ENCODE data around the gene APOBEC3B. TPM values are rescaled to one million over a fixed set of nuclear protein-coding genes. Genes with fewer than 3 reads are reported as not detected.
"Not testable (repeated sequence)": the region's sequence is repeated elsewhere in the genome, so short reads cannot be mapped to it uniquely, and the experiment has no call there.

Gene APOBEC3B
- total and polyA plus RNA-seq, 3 experiments from 2014 or later = 0.55 to 7.3 (median 6.7) TPM

DNA sequence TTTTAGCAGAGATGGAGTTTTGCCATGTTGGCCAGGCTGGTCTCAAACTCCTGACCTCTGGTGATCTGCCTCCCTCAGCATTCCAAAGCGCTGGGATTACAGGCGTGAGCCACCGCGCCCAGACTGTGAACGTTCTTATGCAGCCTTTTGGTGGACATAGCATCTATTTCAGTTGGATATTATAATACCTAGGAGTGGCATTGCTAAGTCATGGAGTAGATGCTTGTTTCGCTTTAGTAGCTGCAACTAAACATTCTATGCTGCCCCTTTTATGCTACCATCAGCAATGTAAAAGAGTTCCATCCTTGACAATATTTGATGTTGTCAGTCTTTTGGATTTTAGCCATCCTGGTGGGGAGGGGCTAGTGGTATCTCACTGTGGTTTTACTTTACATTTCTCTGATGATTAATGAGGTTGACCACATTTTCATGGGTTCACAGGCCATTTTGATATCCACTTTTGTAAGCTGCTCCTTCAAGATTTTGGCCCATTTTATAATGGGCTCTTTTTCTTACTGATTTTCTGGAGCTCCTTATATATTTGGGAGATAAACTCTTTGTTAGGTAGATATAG lies 41.2 kb upstream of the APOBEC3B start:
- Mint-ChIP-seq H3K9me3 (no peaks in the 10 kb centered on the region), H3K4me3 (peak overlapping the region in 4 of 7 donors; percentile 80 to 85 (median 84)), H3K4me1 (peaks cover 16 to 29% (median 19%) of the 10 kb centered on the region in 3 donors), H3K36me3 (no peaks in the 10 kb centered on the region), H3K27ac (no peak overlapping the region), H3K27me3 (peaks cover 22 to 75% of the 10 kb centered on the region in 2 donors)
- Histone ChIP-seq H3K4me3 (ENCODE audit: low read length) (no peak overlapping the region), H3K27me3 (ENCODE audit: insufficient read depth, low read length, poor library complexity, severe bottlenecking) (peaks cover 22% of the 10 kb centered on the region), H3K9me3 (ENCODE audit: low read length) (no peaks in the 10 kb centered on the region), H3K27ac (ENCODE audit: low read depth, low read length) (no peak overlapping the region), H3K4me1 (ENCODE audit: insufficient read depth, low read length) (peaks cover 8% of the 10 kb centered on the region), H3K36me3 (ENCODE audit: insufficient read depth, low read length) (no peaks in the 10 kb centered on the region)
- no peak for DNase-seq
- ChIA-PET CTCF (no interaction called here), POLR2A (no interaction called here)

DNA sequence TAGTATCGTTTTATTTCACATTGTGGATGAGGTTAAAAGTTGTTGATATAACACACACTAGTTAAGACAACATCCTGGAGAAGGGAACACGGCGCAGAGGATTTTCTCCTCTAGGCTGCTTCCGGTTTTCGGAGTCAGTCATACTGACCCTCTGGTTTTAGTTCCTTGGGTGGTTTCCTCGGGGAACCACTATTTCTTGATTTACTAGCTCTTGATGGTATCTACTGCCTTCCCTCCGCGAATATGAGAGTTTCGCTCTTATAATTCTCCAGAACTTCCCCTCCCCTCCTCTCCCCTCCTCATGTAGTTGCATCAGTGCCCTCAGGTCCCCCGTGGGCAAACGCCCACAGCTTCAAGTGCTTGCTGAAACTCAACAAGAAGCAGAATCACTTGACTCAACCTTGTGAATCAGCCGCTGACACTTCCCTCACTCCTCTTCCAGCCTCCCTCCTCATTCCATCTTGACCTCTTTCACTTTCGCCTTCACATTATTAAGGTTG lies 40.6 kb upstream of the APOBEC3B start:
- peaks cover 22 to 78% of the 10 kb centered on the region in 2 donors for H3K27me3 Mint-ChIP-seq
- peak overlapping the region; percentile 21 for H3K4me3 ChIP-seq (ENCODE audit: low read length)
- no peaks in the 10 kb centered on the region for H3K36me3 ChIP-seq (ENCODE audit: insufficient read depth, low read length)
- peak overlapping the region; percentile 1 to 86 (median 83) for H3K4me3 Mint-ChIP-seq
- H3K9me3 Mint-ChIP-seq = no peaks in the 10 kb centered on the region
- peak overlapping the region in 6 of 8 donors; percentile 3 to 74 (median 46) for H3K27ac Mint-ChIP-seq
- peaks cover 22% of the 10 kb centered on the region for H3K27me3 ChIP-seq (ENCODE audit: insufficient read depth, low read length, poor library complexity, severe bottlenecking)
- H3K4me1 Mint-ChIP-seq = peaks cover 16 to 29% (median 19%) of the 10 kb centered on the region in 3 donors
- ChIA-PET POLR2A (interaction anchor here (0.6 kb wide), 1 partner anchor 47 kb away, joined by 3 read pairs; no protein-coding TSS in a partner anchor), CTCF (interaction anchor here (1.9 kb wide), 1 partner anchor 14 kb away, joined by 4 read pairs; no protein-coding TSS in a partner anchor)
- peaks cover 8% of the 10 kb centered on the region for H3K4me1 ChIP-seq (ENCODE audit: insufficient read depth, low read length)
- no peaks in the 10 kb centered on the region for H3K36me3 Mint-ChIP-seq
- H3K9me3 ChIP-seq (ENCODE audit: low read length) = no peaks in the 10 kb centered on the region
- no peak overlapping the region for H3K27ac ChIP-seq (ENCODE audit: low read depth, low read length)
- no peak for DNase-seq

DNA sequence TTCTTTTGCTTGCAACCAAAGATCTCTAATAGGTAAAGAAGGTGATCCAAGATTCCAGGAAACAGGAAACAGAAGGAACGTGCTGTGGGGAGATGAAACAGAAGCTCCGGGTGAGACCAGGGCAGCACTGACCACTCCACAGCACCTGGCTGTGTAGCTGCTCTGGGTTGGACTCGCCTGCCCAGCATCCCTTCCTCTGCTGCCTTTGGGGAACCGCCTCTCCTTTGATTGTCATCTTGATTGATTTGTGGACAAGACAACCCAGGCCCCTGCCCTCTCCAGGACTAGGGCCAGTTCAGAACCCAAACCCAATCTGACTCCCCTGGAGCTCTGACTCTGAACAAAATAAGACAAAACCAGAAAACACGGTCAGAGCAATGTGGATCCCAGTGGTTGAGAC lies 39.4 kb upstream of the APOBEC3B start:
- H3K27me3 Mint-ChIP-seq = peaks cover 25 to 83% of the 10 kb centered on the region in 2 donors
- peak overlapping the region in 1 of 8 donors; percentile 51 for H3K27ac Mint-ChIP-seq

DNA sequence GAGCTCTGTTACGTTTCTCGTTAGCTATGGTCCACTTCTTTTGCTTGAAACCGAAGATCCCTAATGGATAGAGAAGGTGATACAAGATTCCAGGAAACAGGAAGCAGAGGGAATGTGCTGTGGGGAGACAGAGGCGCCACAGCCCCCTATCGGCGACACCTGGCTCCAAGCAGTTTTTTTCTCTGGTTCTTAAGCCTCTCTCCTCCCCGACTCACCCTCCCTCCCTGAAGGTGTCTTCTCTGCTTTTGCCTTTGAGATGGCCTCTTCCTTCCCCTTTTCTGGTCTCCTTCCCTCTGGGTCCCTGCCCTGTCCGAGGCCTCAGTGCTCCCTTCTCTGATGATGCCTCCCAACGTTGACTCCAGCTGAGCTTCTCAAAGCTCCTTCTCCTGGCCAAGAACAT lies 38.9 kb upstream of the APOBEC3B start:
- Mint-ChIP-seq H3K9me3 (no peaks in the 10 kb centered on the region), H3K27me3 (peaks cover 27 to 83% of the 10 kb centered on the region in 2 donors), H3K4me1 (peaks cover 16 to 29% (median 19%) of the 10 kb centered on the region in 3 donors), H3K36me3 (no peaks in the 10 kb centered on the region), H3K4me3 (peak overlapping the region in 3 of 7 donors; percentile 5 to 51 (median 23)), H3K27ac (peak overlapping the region in 2 of 8 donors; percentile 36 to 56)
- ChIA-PET POLR2A (no interaction called here), CTCF (interaction anchor here (1.1 to 1.9 kb wide), 2 partner anchors 13 to 16 kb away, joined by 4 read pairs; no protein-coding TSS in a partner anchor)
- Histone ChIP-seq H3K9me3 (ENCODE audit: low read length) (no peaks in the 10 kb centered on the region), H3K36me3 (ENCODE audit: insufficient read depth, low read length) (no peaks in the 10 kb centered on the region), H3K4me1 (ENCODE audit: insufficient read depth, low read length) (peaks cover 8% of the 10 kb centered on the region), H3K27me3 (ENCODE audit: insufficient read depth, low read length, poor library complexity, severe bottlenecking) (peaks cover 22% of the 10 kb centered on the region), H3K27ac (ENCODE audit: low read depth, low read length) (no peak overlapping the region), H3K4me3 (ENCODE audit: low read length) (no peak overlapping the region)
- no peak for DNase-seq

More for the DNA sequence above, 39.4 kb upstream of the APOBEC3B start:
- peak overlapping the region in 3 of 7 donors; percentile 5 to 80 (median 16) for H3K4me3 Mint-ChIP-seq
- DNase-seq = no peak
- ChIA-PET CTCF (interaction anchor here (1.1 to 1.9 kb wide), 2 partner anchors 14 to 15 kb away, joined by 4 read pairs; no protein-coding TSS in a partner anchor), POLR2A (no interaction called here)
- Histone ChIP-seq H3K36me3 (ENCODE audit: insufficient read depth, low read length) (no peaks in the 10 kb centered on the region), H3K4me3 (ENCODE audit: low read length) (no peak overlapping the region), H3K27ac (ENCODE audit: low read depth, low read length) (no peak overlapping the region), H3K4me1 (ENCODE audit: insufficient read depth, low read length) (peaks cover 8% of the 10 kb centered on the region), H3K27me3 (ENCODE audit: insufficient read depth, low read length, poor library complexity, severe bottlenecking) (peaks cover 22% of the 10 kb centered on the region), H3K9me3 (ENCODE audit: low read length) (no peaks in the 10 kb centered on the region)
- H3K36me3 Mint-ChIP-seq = no peaks in the 10 kb centered on the region
- H3K4me1 Mint-ChIP-seq = peaks cover 16 to 29% (median 19%) of the 10 kb centered on the region in 3 donors
- H3K9me3 Mint-ChIP-seq = no peaks in the 10 kb centered on the region

DNA sequence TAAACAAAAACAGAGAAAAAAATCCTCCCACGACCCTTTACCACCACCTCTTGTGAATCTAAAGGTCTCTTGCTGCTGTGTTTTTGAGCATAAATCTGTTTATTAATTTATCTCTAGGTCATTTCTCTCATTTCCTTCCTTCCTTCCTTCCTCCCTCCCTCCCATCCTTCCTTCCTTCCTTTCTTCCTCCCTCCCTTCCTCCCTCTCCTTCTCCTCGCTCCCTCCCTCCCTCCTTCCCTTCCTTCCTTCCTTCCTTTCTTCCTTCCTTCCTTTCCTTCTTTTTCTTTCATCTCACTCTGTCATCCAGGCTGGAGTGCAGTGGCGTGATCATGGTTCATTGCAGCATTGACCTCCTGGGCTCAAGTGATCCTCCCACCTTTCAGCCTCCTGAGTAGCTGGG lies 38.3 kb upstream of the APOBEC3B start:
- Mint-ChIP-seq H3K27me3 (peaks cover 27 to 80% of the 10 kb centered on the region in 2 donors), H3K36me3 (no peaks in the 10 kb centered on the region), H3K9me3 (no peaks in the 10 kb centered on the region), H3K4me3 (no peak overlapping the region), H3K27ac (peak overlapping the region in 1 of 8 donors; percentile 36), H3K4me1 (peaks cover 16 to 29% (median 19%) of the 10 kb centered on the region in 3 donors)
- peaks cover 22% of the 10 kb centered on the region for H3K27me3 ChIP-seq (ENCODE audit: insufficient read depth, low read length, poor library complexity, severe bottlenecking)
- H3K4me3 ChIP-seq (ENCODE audit: low read length) = no peak overlapping the region
- no peak for DNase-seq
- CTCF ChIA-PET = no interaction called here
- no peak overlapping the region for H3K27ac ChIP-seq (ENCODE audit: low read depth, low read length)
- no peaks in the 10 kb centered on the region for H3K9me3 ChIP-seq (ENCODE audit: low read length)
- POLR2A ChIA-PET = interaction anchor here (0.6 kb wide), 1 partner anchor 27 kb away, joined by 3 read pairs; no protein-coding TSS in a partner anchor
- H3K36me3 ChIP-seq (ENCODE audit: insufficient read depth, low read length) = no peaks in the 10 kb centered on the region
- peaks cover 8% of the 10 kb centered on the region for H3K4me1 ChIP-seq (ENCODE audit: insufficient read depth, low read length)

DNA sequence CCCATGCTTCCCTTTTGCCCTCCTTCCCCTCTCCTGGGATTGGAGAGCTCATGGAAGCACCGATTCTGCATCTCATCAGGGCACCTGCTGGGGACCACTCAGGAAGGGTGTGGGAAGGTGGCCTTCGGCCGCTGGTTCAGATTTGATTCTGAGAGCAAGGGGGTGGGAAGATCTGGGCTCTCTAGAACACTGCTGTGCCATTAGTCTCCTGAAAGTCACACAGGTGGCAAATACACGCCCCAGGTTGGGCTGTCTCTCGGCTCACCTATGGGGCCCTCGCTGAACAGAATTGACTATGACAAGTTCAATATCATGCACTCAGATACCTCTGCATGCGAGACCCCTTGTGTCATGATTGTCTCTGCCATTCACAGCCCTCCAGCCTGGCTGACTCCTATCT lies 37.5 kb upstream of the APOBEC3B start:
- CTCF ChIA-PET = no interaction called here
- H3K27me3 ChIP-seq (ENCODE audit: insufficient read depth, low read length, poor library complexity, severe bottlenecking) = peaks cover 22% of the 10 kb centered on the region

DNA sequence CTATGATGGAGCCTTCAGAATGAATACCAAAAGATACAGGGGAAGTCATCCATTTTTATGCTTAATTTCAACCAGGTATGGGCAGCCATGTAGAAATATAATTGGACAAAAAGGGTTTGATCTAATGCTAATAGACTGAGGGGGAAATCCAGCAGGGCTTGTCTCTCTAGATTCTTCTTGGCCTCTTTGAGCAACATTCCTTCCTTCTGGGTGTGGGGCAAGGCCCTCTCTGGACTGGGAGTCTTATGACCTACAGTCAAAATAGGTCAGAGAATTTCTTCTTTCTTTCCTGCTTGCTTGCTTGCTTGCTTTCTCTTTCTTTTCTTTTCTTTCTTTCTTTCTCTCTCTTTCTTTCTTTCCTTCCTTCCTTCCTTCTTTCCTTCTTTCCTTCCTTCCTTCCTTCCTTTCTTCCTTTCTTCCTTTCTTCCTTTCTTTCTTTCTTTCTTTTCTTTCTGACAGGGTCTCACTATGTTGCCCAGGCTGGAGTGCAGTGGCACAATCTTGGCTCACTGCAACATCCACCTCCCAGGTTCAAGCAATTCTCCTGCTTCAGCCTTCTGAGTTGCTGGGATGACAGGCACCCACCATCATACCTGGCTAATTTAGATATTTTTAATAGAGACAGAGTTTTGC lies 36.3 kb upstream of the APOBEC3B start:
- H3K27ac Mint-ChIP-seq; H3K27ac ChIP-seq (ENCODE audit: low read depth, low read length); H3K36me3 Mint-ChIP-seq; H3K4me3 Mint-ChIP-seq; DNase-seq; CTCF ChIA-PET; H3K9me3 Mint-ChIP-seq; H3K9me3 ChIP-seq (ENCODE audit: low read length); POLR2A ChIA-PET; H3K4me3 ChIP-seq (ENCODE audit: low read length); H3K36me3 ChIP-seq (ENCODE audit: insufficient read depth, low read length); H3K4me1 ChIP-seq (ENCODE audit: insufficient read depth, low read length): not testable (repeated sequence)
- peaks cover 22 to 68% of the 10 kb centered on the region in 2 donors for H3K27me3 Mint-ChIP-seq
- H3K4me1 Mint-ChIP-seq = peaks cover 16 to 29% (median 19%) of the 10 kb centered on the region in 3 donors
- peaks cover 22% of the 10 kb centered on the region for H3K27me3 ChIP-seq (ENCODE audit: insufficient read depth, low read length, poor library complexity, severe bottlenecking)

More for the DNA sequence above, 37.5 kb upstream of the APOBEC3B start:
- H3K36me3 Mint-ChIP-seq = no peaks in the 10 kb centered on the region
- Histone ChIP-seq H3K36me3 (ENCODE audit: insufficient read depth, low read length) (no peaks in the 10 kb centered on the region), H3K27ac (ENCODE audit: low read depth, low read length) (no peak overlapping the region), H3K4me1 (ENCODE audit: insufficient read depth, low read length) (peaks cover 8% of the 10 kb centered on the region), H3K9me3 (ENCODE audit: low read length) (no peaks in the 10 kb centered on the region), H3K4me3 (ENCODE audit: low read length) (no peak overlapping the region)
- H3K4me1 Mint-ChIP-seq = peaks cover 16 to 29% (median 19%) of the 10 kb centered on the region in 3 donors
- H3K27ac Mint-ChIP-seq = no peak overlapping the region
- H3K4me3 Mint-ChIP-seq = no peak overlapping the region
- no peak for DNase-seq
- no peaks in the 10 kb centered on the region for H3K9me3 Mint-ChIP-seq
- POLR2A ChIA-PET = interaction anchor here (0.6 kb wide), 1 partner anchor 28 kb away, joined by 3 read pairs; no protein-coding TSS in a partner anchor
- H3K27me3 Mint-ChIP-seq = peaks cover 25 to 77% of the 10 kb centered on the region in 2 donors

DNA sequence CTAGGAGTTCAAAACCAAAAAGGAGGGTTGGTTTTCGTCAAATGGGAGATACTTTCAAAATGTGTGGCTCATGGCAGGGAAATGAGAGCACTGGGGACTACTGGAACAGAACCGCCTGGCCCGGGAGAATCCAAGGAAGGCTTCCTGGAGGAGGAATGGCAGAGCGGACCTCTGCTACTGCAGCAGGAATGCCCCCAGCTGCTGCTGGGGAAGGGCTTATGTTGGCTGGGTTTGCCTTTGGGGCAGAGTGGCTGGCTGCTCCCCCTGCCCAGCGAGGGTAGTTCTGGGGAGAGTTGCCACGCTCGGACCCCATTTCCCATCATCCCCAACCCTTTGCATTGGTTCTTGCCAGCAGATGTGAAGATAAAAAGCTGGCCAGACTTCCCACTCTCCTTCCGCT lies 35.4 kb upstream of the APOBEC3B start:
- Histone ChIP-seq H3K9me3 (ENCODE audit: low read length) (no peaks in the 10 kb centered on the region), H3K36me3 (ENCODE audit: insufficient read depth, low read length) (no peaks in the 10 kb centered on the region), H3K4me1 (ENCODE audit: insufficient read depth, low read length) (no peaks in the 10 kb centered on the region), H3K4me3 (ENCODE audit: low read length) (no peak overlapping the region), H3K27ac (ENCODE audit: low read depth, low read length) (no peak overlapping the region), H3K27me3 (ENCODE audit: insufficient read depth, low read length, poor library complexity, severe bottlenecking) (peaks cover 22% of the 10 kb centered on the region)
- H3K9me3 Mint-ChIP-seq = no peaks in the 10 kb centered on the region
- no peak overlapping the region for H3K27ac Mint-ChIP-seq
- H3K36me3 Mint-ChIP-seq = no peaks in the 10 kb centered on the region
- peaks cover 10 to 19% (median 11%) of the 10 kb centered on the region in 3 donors for H3K4me1 Mint-ChIP-seq
- POLR2A ChIA-PET = no interaction called here
- H3K4me3 Mint-ChIP-seq = no peak overlapping the region
- peaks cover 19 to 60% of the 10 kb centered on the region in 2 donors for H3K27me3 Mint-ChIP-seq
- CTCF ChIA-PET = no interaction called here
- no peak for DNase-seq

Data from CD8-positive, alpha-beta memory T cell (primary cell).